Activated CD4-positive, alpha-beta T cell treated with anti-CD3 and anti-CD28 coated beads, Interleukin-2, amount 10 ng/mL, durations not matched to agents 7 days and 5 days (primary cell): ENCODE data around the gene DLGAP1. TPM values are rescaled to one million over a fixed set of nuclear protein-coding genes. Genes with fewer than 3 reads are reported as not detected.

Experiments
- CTCF ChIA-PET: fragments of 350-600 bp; sonication (Branson Sonifier 250); formaldehyde crosslinking; loops from one replicate; lab custom pipeline; 2021; ENCODE audit warnings: antibody characterized with exemption; lab: Charles Lee
- POLR2A ChIA-PET: fragments of 350-600 bp; sonication (Branson Sonifier 250); formaldehyde crosslinking; loops from one replicate; lab custom pipeline; 2021; ENCODE audit warnings: antibody characterized with exemption; lab: Charles Lee
- DNase-seq: peaks from one replicate; pipeline ENCODE4 v3.0.0-alpha.2; 2020
- H3K27ac Mint-ChIP-seq: one replicate; pipeline ENCODE4 v1.8.0; 2021; ENCODE audit warnings: mild to moderate bottlenecking, moderate library complexity, mixed read lengths
- H3K27me3 Mint-ChIP-seq: one replicate; pipeline ENCODE4 v1.8.0; 2021; ENCODE audit warnings: mixed read lengths
- H3K36me3 Mint-ChIP-seq: one replicate; pipeline ENCODE4 v1.8.0; 2021; ENCODE audit warnings: low read depth, mixed read lengths
- H3K4me1 Mint-ChIP-seq: one replicate; pipeline ENCODE4 v1.8.0; 2021; ENCODE audit warnings: mixed read lengths
- H3K4me3 Mint-ChIP-seq: one replicate; pipeline ENCODE4 v1.8.0; 2021; ENCODE audit warnings: mild to moderate bottlenecking, moderate library complexity, mixed read lengths
- H3K9me3 Mint-ChIP-seq: one replicate; pipeline ENCODE4 v1.8.0; 2021; ENCODE audit warnings: mixed read lengths
- total RNA-seq, 2 experiments: library from RNA; stranded (reverse); gene quantifications; one replicate each; pipeline ENCODE4 v1.2.3, GENCODE V29; 2021

The DLGAP1 gene
- total RNA-seq, 2 experiments from 2014 or later, result 0.10 TPM; not detected in 1

DNA sequence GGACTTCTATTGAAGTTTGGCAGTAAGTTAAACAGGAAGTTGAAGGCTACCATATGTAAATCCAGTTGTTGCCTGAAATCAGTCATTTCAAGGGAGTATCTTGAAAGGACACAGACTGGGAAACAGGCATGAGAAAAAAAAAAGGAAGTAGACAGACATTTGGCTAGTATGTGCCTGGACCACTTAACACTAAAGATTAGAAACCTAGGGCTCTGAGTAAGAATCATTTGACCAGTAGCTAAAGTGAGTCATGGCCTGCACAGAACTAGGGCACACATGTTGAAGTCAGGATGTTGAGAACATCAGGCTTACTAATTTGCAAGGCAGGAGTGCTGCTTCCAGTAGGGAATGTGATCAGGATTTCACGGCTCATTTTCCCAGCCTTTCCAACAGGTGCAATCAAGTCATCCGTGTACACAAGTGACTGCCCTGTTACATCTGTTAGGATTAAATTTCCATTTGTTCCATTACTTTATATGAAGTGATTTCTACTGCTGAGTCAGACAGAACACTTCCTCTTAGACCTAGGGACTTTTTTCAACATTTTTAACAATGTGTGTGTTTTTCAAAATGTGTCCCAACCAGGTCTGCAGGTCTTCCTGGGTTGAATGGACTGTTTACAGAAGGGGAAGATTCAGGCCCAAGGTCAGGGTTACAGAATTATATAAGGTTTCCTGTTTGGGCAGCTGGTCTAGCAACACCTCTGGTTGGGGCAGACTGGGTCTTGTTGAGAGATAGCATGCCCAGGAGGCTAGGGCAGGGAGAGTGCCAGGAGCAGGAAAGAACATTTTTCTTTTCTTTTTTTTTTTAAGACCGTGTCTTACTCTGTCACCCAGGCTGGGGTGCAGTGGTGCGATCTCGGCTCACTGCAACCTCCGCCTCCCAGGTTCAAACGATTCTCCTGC is 859.5 kb downstream of the DLGAP1 start:
- no peaks in the 10 kb centered on the region for H3K27me3 Mint-ChIP-seq
- DNase-seq, result no peak
- peaks cover 24% of the 10 kb centered on the region for H3K36me3 Mint-ChIP-seq
- peaks cover 64% of the 10 kb centered on the region for H3K4me1 Mint-ChIP-seq
- ChIA-PET POLR2A (no interaction called here), CTCF (interaction anchor here (0.6 to 4.1 kb wide), 17 partner anchors 8 to 875 kb away, joined by 3 to 44 read pairs (median 4); no protein-coding TSS in a partner anchor)
- no peaks in the 10 kb centered on the region for H3K9me3 Mint-ChIP-seq
- H3K4me3 Mint-ChIP-seq, result peak overlapping the region; percentile 84
- H3K27ac Mint-ChIP-seq, result peak overlapping the region; percentile 99

DNA sequence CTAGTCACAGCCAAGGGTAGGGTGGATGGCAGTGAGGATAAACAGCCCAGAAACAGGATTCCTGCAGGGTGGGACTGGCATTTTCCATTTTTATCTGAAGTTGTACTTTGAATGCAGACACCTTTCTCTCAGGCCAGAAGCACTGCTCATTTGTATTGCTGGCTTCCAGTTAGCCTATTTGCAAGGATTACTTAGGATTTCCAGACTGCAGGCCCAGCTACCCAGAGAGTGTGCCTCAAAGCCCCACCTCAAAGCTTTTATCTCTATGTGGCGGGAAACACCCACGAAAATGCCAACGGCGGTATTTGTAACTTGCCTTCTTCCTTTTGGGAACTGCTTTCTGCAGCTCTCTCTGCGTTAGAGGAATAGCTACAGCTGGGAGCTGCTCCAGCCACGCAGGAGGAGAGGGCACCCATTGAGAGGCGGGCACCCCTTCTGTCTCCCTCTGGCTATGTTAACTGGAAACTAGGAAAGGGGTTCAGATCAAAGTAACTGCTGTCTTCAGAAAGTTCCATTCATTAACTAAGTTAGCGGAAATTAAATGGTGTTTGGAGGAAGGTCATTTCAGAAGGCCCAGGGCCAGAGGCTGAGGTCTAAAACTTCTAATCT is 860.2 kb downstream of the DLGAP1 start:
- DNase-seq, result peak; percentile 38
- Mint-ChIP-seq H3K4me1 (peaks cover 62% of the 10 kb centered on the region), H3K4me3 (peak overlapping the region; percentile 84), H3K27ac (peak overlapping the region; percentile 99), H3K27me3 (no peaks in the 10 kb centered on the region), H3K36me3 (peaks cover 24% of the 10 kb centered on the region), H3K9me3 (no peaks in the 10 kb centered on the region)
- POLR2A ChIA-PET, result interaction anchor here (1.0 to 1.8 kb wide), 4 partner anchors 11 to 347 kb away, joined by 3 to 5 read pairs (median 4); partner anchors contain the start of genes MYL12A and MYL12B
- CTCF ChIA-PET, result interaction anchor here (0.5 to 4.1 kb wide), 27 partner anchors 9 to 637 kb away, joined by 3 to 44 read pairs (median 4); no protein-coding TSS in a partner anchor

DNA sequence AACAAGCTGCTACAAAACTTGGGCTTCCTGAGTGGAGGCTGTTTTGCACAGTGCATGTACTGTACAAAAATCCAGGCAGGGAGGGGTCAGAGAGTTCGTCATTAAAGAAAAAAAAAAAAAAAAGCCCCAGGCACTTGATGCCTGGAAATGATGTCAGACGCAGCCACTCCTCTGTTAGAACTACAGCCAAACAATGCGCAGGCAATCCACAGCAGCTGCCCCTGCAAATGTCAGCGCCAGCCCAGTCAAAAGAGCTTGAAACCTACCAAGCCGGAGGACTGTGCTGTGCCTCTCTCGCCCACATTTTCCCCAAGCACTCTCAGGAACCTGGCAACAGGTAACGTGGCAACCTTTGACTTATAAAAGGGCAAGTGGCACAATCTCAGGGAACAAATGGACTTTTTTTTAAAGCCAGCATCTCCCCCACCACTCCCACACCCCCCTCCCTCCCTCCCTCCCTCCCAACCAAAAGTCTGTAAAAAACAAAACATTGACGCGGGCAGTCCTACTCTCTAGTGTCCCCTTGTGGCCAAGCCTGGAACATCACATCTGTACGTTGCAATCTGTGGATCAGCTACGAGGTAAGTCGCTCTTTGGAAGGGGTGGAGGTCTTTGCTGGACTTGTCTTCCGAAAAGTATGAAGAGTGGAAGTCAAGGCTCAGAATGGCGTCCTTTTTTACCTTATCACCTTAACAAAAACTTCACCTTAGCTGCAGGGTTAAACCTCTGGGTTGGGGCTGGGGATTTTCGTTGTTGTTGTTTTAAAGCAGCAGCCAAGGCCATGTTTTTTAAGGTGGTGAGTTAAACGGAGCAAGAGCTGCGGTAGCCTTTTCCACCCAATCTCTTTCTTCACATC is 861.0 kb downstream of the DLGAP1 start:
- peaks cover 24% of the 10 kb centered on the region for H3K36me3 Mint-ChIP-seq
- H3K4me3 Mint-ChIP-seq, result peak overlapping the region; percentile 84

DNA sequence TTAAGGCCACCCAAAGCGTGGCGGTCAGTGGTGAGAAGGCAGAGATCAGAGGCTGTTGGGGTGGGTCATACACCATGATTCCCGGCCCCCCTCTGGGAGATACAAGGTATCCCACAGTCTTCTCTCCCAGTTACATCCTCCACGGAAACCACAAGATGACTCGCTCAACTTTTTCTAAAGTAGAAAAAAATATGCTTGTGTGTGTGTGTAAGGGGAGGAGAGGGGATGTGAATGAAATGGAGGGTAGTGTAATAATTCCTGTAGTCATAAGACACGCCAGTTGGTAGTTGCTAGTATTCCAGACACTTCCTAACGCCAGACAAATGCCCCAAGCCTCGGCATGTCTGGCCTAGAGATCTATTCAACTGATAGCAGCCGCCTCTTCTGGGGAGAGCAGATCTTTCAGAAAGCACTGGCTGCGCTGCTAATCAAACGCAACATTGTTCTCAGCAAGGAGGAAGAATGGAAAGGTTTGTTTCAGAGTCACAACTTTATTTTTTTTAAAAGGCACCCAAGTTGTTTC is 861.7 kb downstream of the DLGAP1 start:
- CTCF ChIA-PET, result interaction anchor here (0.5 to 4.1 kb wide), 27 partner anchors 9 to 575 kb away, joined by 3 to 44 read pairs (median 4); no protein-coding TSS in a partner anchor
- H3K4me1 Mint-ChIP-seq, result peaks cover 55% of the 10 kb centered on the region
- H3K27ac Mint-ChIP-seq, result peak overlapping the region; percentile 99
- peaks cover 24% of the 10 kb centered on the region for H3K36me3 Mint-ChIP-seq
- peak; percentile 29 for DNase-seq
- POLR2A ChIA-PET, result interaction anchor here (0.6 to 1.8 kb wide), 6 partner anchors 69 to 345 kb away, joined by 3 to 13 read pairs (median 4); partner anchors contain the start of genes MYL12A and MYL12B
- peak overlapping the region; percentile 84 for H3K4me3 Mint-ChIP-seq
- no peaks in the 10 kb centered on the region for H3K9me3 Mint-ChIP-seq
- no peaks in the 10 kb centered on the region for H3K27me3 Mint-ChIP-seq

More for the DNA sequence above, 861.0 kb downstream of the DLGAP1 start:
- DNase-seq, result peak; percentile 91
- CTCF ChIA-PET, result interaction anchor here (0.5 to 4.1 kb wide), 40 partner anchors 9 to 711 kb away, joined by 3 to 44 read pairs (median 4); no protein-coding TSS in a partner anchor
- POLR2A ChIA-PET, result interaction anchor here (0.6 to 1.8 kb wide), 9 partner anchors 11 to 346 kb away, joined by 3 to 13 read pairs (median 4); partner anchors contain the start of genes MYL12A and MYL12B
- Mint-ChIP-seq H3K27me3 (no peaks in the 10 kb centered on the region), H3K27ac (peak overlapping the region; percentile 99), H3K9me3 (no peaks in the 10 kb centered on the region), H3K4me1 (peaks cover 58% of the 10 kb centered on the region)

DNA sequence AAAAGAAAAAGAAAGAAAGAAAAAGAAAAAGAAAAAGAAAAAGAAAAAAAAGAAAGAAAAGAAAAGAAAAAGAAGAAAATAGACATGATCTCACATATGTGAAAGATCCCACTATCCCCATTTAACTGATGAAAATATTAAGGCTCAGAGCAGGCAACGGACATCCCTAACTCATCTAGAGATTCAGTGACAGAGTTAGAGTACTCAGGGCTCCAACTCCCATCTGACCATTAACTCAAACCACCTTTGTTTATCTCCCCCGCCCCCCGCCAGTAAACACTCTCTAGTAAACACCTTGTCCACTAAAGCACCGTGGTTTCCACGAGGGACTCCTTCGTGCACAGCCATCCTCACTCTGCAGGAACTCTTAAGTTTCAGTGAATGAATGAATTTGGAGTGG is 862.2 kb downstream of the DLGAP1 start:
- Mint-ChIP-seq H3K9me3 (no peaks in the 10 kb centered on the region), H3K36me3 (peaks cover 23% of the 10 kb centered on the region), H3K4me3 (peak overlapping the region; percentile 84), H3K4me1 (peaks cover 55% of the 10 kb centered on the region), H3K27me3 (no peaks in the 10 kb centered on the region), H3K27ac (peak overlapping the region; percentile 99)
- ChIA-PET POLR2A (interaction anchor here (1.8 kb wide), 1 partner anchor 345 kb away, joined by 5 read pairs; the partner anchor contains the start of gene MYL12A), CTCF (interaction anchor here (0.6 to 2.8 kb wide), 5 partner anchors 138 to 329 kb away, joined by 3 to 18 read pairs (median 3); no protein-coding TSS in a partner anchor)
- DNase-seq, result no peak

DNA sequence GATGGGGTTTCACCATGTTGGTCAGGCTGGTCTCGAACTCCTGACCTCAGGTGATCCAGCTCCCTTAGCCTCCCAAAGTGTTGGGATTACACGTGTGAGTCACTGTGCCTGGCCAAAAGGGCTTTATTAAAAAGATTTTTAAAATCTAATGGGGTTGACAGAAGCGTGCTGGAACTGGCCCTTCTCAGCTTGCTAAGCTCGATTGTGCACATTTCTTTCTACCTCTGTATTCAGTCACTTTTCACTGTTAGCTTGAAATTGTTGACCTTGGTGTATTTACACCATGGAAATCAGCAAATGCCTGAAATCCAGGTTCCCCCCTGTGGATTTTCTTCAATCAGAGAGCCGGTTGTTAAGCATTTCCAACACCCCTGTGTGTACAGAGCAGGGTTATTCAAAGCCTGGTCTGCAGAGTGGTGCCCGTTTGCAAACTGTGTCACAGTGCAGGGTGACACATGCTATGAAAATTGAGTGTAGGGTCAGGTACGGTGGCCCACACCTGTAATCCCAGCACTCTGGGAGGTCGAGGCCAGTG is 864.9 kb downstream of the DLGAP1 start:
- CTCF ChIA-PET, result interaction anchor here (0.6 to 1.3 kb wide), 5 partner anchors 14 to 267 kb away, joined by 3 to 4 read pairs (median 3); no protein-coding TSS in a partner anchor
- Mint-ChIP-seq H3K4me3 (no peak overlapping the region), H3K27me3 (no peaks in the 10 kb centered on the region), H3K27ac (no peak overlapping the region), H3K36me3 (peaks cover 2% of the 10 kb centered on the region), H3K4me1 (peaks cover 56% of the 10 kb centered on the region), H3K9me3 (no peaks in the 10 kb centered on the region)
- no peak for DNase-seq
- POLR2A ChIA-PET, result interaction anchor here (0.6 kb wide), 1 partner anchor 73 kb away, joined by 3 read pairs; no protein-coding TSS in a partner anchor

DNA sequence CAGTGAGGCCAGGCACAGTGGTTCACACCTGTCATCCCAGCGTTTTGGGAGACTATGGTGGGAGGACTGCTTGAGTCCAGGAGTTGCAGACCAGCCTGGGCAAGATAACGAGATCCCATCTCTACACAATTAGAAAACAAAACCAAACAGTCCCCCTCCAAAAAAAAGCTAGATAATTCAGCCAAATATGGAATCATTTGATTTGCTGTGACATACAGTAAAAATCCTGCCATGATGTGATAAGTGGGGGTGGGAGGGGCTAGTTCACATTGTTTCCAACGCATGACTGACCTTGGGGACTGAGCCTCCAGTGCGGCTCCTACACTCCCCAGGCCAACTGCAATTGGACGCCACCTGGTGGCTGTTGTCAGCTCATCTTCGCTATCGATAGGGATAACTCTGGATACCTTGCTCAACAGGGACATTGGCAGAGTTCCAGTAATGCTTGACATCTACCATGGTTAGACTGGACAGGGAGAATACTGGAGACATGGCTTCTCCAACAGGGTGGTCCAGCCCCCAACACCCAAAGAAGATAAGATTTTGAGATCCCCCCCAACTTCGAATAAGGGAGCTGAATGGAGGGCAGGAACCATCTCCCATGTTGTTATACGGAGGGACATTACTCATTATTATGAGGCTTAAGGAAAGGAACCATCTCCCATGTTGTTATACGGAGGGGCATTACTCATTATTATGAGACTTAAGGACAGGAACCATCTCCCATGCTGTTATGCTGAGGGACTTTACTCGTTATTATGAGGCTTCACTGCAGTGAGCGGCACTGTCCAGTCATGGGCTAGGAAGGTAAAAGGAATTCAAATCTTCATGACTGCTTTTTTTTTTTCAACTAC is 869.2 kb downstream of the DLGAP1 start:
- CTCF ChIA-PET, result interaction anchor here (0.6 to 4.2 kb wide), 20 partner anchors 9 to 307 kb away, joined by 3 to 44 read pairs (median 4); no protein-coding TSS in a partner anchor

DNA sequence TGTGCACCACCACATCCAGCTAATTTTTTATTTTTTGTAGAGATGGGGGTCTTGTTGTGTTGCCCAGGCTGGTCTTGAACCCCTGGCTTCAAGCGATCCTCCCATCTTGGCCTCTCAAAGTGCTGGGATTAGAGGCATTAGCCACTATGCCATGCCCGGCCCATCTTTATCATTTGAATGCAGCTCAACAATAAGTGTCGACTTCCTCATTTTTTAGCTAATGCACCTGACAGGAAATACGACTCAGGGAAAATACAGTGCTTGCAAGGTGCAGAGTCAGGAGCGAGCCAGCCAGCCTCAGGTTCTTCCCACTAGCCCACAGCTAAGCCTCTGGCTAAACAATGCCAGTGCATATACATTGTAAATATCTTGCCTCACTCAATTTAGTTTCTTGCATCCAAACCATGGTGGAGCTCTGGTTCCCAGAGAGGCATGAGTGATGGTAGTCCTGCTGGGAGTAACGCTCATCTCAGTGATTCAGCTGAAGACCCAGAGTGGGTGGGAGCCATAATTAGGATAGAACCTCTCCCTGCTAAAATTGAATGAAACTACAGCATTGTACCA is 870.1 kb downstream of the DLGAP1 start:
- no peaks in the 10 kb centered on the region for H3K9me3 Mint-ChIP-seq
- H3K27ac Mint-ChIP-seq, result no peak overlapping the region
- ChIA-PET POLR2A (interaction anchor here (0.5 kb wide), 1 partner anchor 993 kb away, joined by 9 read pairs; no protein-coding TSS in a partner anchor), CTCF (interaction anchor here (0.6 to 4.2 kb wide), 18 partner anchors 10 to 306 kb away, joined by 3 to 44 read pairs (median 6); no protein-coding TSS in a partner anchor)
- no peak overlapping the region for H3K4me3 Mint-ChIP-seq
- H3K36me3 Mint-ChIP-seq, result no peaks in the 10 kb centered on the region
- DNase-seq, result no peak
- no peaks in the 10 kb centered on the region for H3K27me3 Mint-ChIP-seq
- H3K4me1 Mint-ChIP-seq, result peaks cover 41% of the 10 kb centered on the region

More for the DNA sequence above, 869.2 kb downstream of the DLGAP1 start:
- Mint-ChIP-seq H3K36me3 (no peaks in the 10 kb centered on the region), H3K27ac (peak overlapping the region; percentile 82), H3K4me3 (no peak overlapping the region), H3K27me3 (no peaks in the 10 kb centered on the region), H3K9me3 (no peaks in the 10 kb centered on the region), H3K4me1 (peaks cover 41% of the 10 kb centered on the region)
- POLR2A ChIA-PET, result interaction anchor here (0.6 kb wide), 1 partner anchor 41 kb away, joined by 4 read pairs; no protein-coding TSS in a partner anchor
- peak; percentile 69 for DNase-seq

DNA sequence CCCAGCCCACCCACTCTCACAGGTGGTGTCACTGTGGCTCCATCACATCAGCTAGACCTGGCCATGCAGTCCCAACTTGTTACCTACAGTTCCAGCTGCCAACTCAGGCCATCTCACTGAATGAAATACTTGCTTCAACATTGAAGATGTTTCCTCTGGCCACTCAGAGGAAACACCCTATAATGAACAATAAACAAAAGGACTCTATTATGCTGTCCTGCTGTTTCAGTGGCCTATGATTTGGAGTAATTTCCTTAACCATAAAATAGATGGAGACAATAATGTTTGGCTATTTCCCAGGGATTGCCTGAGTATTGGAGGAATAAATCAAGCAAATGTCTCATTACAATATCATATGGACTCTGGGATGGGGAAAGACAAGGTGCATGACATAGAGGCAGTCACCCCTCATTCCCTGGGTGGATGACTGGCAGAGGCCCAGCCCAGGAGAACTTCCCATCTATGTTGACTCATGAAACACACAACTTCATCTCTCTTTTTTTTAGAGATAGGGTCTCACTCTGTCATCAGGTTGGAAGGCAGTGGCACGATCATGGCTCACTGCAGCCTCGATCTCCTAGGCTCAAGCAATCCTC is 870.7 kb downstream of the DLGAP1 start:
- Mint-ChIP-seq H3K9me3 (no peaks in the 10 kb centered on the region), H3K27ac (no peak overlapping the region), H3K4me1 (peaks cover 41% of the 10 kb centered on the region), H3K27me3 (no peaks in the 10 kb centered on the region), H3K4me3 (no peak overlapping the region), H3K36me3 (no peaks in the 10 kb centered on the region)
- CTCF ChIA-PET, result interaction anchor here (1.5 to 4.2 kb wide), 7 partner anchors 11 to 300 kb away, joined by 3 to 44 read pairs (median 7); no protein-coding TSS in a partner anchor
- DNase-seq, result no peak
- POLR2A ChIA-PET, result no interaction called here

DNA sequence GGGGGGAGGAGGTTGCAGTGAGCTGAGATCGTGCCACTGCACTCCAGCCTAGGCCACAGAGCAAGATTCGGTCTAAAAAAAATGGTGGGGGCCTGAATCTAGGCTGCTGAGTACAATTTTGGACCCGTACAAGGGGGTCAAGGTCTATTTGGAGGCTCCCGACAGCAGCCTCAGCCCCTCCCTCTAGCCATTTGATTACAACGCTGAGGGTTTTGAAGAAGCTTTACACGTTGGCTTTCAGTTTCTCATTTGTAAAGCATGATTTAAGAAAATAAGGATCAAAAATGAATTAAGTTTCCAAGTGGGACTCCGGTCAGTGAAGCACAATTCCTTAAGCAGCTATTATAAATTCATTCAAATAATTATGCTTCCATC is 871.2 kb downstream of the DLGAP1 start:
- H3K27me3 Mint-ChIP-seq, result no peaks in the 10 kb centered on the region
- ChIA-PET POLR2A (no interaction called here), CTCF (interaction anchor here (1.5 to 4.2 kb wide), 3 partner anchors 11 to 131 kb away, joined by 3 to 44 read pairs (median 20); no protein-coding TSS in a partner anchor)
- DNase-seq, result no peak
- no peak overlapping the region for H3K4me3 Mint-ChIP-seq
- peaks cover 41% of the 10 kb centered on the region for H3K4me1 Mint-ChIP-seq
- no peak overlapping the region for H3K27ac Mint-ChIP-seq
- no peaks in the 10 kb centered on the region for H3K9me3 Mint-ChIP-seq
- H3K36me3 Mint-ChIP-seq, result no peaks in the 10 kb centered on the region
